Medulla oblongata (tissue), 1 donor: ENCODE results near the gene LIAS.
A peak's percentile ranks its signal among the peaks of the same experiment; 100 is the strongest.
"Not testable (repeated sequence)": the region's sequence is repeated elsewhere in the genome, so short reads cannot be mapped to it uniquely, and the experiment has no call there.

ENCODE experiments used
- DNase-seq: peaks from one replicate; pipeline ENCODE4 v3.0.0-alpha.2; 2015; ENCODE audit errors: extremely low spot score

LIAS gene

GRCh38 chr4:39458505-39459300 lies at the start of gene LIAS, which contains the start of gene RPL9:
TSS of gene LIAS (plus strand) at chr4:39459056. CDS start at chr4:39459118, 62 bp downstream.
TSS of gene RPL9 (minus strand) at chr4:39458922. CDS start at chr4:39458439, 483 bp downstream.
- peak; percentile 96 for DNase-seq

- no peak for DNase-seq
Observed at GRCh38 chr4:39410415-39410814, 48.4 kb upstream of the LIAS start.

- DNase-seq = not testable (repeated sequence)
Observed at GRCh38 chr4:39411561-39411960, 47.3 kb upstream of the LIAS start.

GRCh38 chr4:39415678-39416283 lies 43.1 kb upstream of the LIAS start:
- no peak for DNase-seq

- DNase-seq = no peak
Observed at GRCh38 chr4:39422247-39422646, 36.6 kb upstream of the LIAS start.

GRCh38 chr4:39425297-39425696 lies 33.6 kb upstream of the LIAS start:
- not testable (repeated sequence) for DNase-seq

- no peak for DNase-seq
Observed at GRCh38 chr4:39426728-39427127, 32.1 kb upstream of the LIAS start.

GRCh38 chr4:39427520-39428114 lies 31.2 kb upstream of the LIAS start:
- DNase-seq = no peak

GRCh38 chr4:39429476-39430334 lies 29.2 kb upstream of the LIAS start:
- no peak for DNase-seq

GRCh38 chr4:39433878-39434492 lies 24.9 kb upstream of the LIAS start:
- DNase-seq = no peak

GRCh38 chr4:39435659-39436563 lies 22.9 kb upstream of the LIAS start:
- no peak for DNase-seq

- DNase-seq = no peak
Observed at GRCh38 chr4:39441593-39441992, 17.3 kb upstream of the LIAS start.

- no peak for DNase-seq
Observed at GRCh38 chr4:39442998-39443397, 15.9 kb upstream of the LIAS start.

- DNase-seq = no peak
Observed at GRCh38 chr4:39446483-39446841, 12.4 kb upstream of the LIAS start.

- no peak for DNase-seq
Observed at GRCh38 chr4:39446842-39447573, 11.8 kb upstream of the LIAS start.

GRCh38 chr4:39450618-39451017 lies 8.2 kb upstream of the LIAS start:
- no peak for DNase-seq

- no peak for DNase-seq
Observed at GRCh38 chr4:39451423-39452023, 7.3 kb upstream of the LIAS start.

- DNase-seq = no peak
Observed at GRCh38 chr4:39452153-39452859, 6.5 kb upstream of the LIAS start.
